Stimulated activated CD4-positive, alpha-beta T cell treated with anti-CD3 and anti-CD28 coated beads, Interleukin-1b, Interleukin-23, amount 100 ng/mL, for 48 hours (primary cell): Measurements from ENCODE around the gene NT5DC2.

Experiments used
- DNase-seq: peaks from one replicate; pipeline ENCODE4 v3.0.0-alpha.2; 2020

Gene NT5DC2

DNA sequence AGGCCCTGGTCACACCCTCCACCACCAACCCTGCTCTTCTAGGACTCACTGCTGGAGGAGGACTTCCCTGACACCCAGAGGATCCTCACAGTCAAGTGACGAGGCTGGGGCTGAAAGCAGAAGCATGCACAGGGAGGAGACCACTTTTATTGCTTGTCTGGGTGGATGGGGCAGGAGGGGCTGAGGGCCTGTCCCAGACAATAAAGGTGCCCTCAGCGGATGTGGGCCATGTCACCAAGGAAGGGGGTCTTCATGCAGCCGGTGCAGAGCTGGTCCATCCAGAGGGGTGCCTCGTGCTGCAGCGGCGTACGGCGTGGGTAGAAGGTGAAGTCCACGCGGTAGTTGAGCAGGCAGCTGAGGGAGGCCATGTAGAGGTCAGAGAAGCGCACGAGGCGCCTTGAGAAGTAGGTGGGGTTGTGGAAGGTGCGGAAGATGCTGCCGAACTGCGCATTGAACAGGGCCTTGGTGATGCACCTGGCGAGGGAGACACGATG is 9.4 kb downstream of the NT5DC2 start:
- no peak for DNase-seq

DNA sequence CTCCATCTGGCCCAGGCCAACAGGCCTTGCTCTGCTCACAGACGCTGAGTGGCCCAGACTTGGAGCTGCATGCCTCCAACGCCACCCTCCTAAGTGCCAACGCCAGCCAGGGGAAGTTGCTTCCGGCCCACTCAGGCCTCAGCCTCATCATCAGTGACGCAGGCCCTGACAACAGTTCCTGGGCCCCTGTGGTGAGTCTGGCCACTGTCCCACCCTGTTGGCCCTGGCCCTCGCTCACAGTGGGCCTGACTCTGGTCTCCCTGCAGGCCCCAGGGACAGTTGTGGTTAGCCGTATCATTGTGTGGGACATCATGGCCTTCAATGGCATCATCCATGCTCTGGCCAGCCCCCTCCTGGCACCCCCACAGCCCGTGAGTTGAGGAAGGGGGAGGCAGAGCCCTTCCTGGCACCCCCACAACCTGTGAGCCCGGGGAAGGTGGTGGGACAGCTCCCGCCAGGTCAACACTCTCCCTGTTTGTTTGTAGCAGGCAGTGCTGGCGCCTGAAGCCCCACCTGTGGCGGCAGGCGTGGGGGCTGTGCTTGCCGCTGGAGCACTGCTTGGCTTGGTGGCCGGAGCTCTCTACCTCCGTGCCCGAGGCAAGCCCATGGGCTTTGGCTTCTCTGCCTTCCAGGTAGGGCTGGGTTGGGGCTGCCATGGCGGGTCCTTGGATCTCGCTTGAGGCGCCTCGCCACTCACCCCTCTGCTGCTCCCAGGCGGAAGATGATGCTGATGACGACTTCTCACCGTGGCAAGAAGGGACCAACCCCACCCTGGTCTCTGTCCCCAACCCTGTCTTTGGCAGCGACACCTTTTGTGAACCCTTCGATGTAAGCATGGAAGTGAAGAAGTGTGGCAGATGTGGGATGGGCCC is 10.0 kb downstream of the NT5DC2 start:
- no peak for DNase-seq

DNA sequence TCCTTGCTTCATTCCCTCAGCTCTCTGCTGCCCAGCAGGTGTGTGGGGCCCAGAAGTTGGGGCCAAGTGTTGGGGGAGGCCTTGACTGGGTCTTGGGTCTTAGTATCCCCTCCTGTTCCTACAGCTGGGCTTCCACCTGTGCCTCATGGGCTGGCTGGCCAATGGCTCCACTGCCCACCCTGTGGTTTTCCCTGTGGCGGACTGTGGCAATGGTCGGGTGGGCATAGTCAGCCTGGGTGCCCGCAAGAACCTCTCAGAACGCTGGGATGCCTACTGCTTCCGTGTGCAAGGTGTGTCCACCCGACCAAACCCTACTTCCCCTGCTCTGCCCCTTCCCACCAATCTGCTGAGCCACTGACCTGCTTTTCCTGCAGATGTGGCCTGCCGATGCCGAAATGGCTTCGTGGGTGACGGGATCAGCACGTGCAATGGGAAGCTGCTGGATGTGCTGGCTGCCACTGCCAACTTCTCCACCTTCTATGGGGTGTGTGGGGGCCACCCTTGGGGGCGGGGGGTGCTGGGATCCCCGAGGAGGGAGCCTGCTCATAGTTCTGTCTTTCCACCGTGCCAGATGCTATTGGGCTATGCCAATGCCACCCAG is 10.9 kb downstream of the NT5DC2 start:
- no peak for DNase-seq

DNA sequence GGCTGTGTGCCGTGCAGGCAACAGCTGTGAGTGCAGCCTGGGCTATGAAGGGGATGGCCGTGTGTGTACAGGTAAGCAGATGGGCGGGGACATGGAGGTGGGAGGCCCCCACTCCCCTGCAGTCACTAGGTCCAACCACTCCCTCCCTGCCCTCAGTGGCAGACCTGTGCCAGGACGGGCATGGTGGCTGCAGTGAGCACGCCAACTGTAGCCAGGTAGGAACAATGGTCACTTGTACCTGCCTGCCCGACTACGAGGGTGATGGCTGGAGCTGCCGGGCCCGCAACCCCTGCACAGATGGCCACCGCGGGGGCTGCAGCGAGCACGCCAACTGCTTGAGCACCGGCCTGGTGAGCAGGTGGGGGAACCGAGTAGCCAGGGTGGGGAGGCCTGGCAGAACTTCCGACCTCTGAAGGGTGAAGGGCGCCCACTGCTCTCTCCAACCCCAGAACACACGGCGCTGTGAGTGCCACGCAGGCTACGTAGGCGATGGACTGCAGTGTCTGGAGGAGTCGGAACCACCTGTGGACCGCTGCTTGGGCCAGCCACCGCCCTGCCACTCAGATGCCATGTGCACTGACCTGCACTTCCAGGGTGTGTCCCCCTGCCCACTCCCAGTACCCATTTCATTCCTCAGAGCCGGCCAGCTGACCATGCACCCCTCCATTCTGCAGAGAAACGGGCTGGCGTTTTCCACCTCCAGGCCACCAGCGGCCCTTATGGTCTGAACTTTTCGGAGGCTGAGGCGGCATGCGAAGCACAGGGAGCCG is 11.6 kb downstream of the NT5DC2 start:
- DNase-seq: no peak

DNA sequence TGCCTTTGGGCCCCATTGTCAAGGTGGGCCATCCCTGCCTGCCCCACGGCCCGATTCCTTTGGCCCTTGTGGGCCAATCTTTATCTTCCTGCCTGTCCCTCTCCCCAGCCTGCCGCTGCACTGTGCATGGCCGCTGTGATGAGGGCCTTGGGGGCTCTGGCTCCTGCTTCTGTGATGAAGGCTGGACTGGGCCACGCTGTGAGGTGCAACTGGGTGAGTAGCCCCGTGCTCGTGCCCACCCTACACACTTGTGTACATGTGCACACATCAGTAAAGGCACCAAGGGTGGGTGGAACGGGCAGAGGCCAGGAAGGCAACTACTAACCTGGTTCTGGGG is 12.2 kb downstream of the NT5DC2 start:
- DNase-seq: no peak

DNA sequence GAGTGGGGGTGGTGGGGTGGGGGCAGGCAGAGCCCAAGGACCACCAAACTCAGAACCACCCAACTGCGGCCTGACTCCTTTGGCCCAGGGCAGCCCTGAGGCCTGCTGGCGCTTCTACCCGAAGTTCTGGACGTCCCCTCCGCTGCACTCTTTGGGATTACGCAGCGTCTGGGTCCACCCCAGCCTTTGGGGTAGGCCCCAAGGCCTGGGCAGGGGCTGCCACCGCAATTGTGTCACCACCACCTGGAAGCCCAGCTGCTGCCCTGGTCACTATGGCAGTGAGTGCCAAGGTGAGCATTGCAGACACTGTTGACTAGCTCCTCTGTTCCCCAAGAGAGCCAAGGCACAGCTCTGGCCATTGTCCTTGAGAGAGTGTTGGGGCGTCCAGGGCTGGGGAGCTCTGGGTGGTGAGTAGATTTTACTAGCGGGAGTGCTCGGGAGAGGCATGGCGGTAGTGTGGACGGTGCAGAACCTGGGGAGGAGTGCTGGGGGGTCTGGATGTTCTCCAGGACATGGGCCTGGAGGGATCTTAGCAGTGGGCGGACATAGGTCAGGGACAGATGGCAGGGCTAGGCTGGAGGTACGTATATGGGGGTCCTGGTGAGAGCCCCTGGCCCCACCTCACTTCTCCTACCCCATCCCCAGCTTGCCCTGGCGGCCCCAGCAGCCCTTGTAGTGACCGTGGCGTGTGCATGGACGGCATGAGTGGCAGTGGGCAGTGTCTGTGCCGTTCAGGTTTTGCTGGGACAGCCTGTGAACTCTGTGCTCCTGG is 12.8 kb downstream of the NT5DC2 start:
- DNase-seq: no peak

DNA sequence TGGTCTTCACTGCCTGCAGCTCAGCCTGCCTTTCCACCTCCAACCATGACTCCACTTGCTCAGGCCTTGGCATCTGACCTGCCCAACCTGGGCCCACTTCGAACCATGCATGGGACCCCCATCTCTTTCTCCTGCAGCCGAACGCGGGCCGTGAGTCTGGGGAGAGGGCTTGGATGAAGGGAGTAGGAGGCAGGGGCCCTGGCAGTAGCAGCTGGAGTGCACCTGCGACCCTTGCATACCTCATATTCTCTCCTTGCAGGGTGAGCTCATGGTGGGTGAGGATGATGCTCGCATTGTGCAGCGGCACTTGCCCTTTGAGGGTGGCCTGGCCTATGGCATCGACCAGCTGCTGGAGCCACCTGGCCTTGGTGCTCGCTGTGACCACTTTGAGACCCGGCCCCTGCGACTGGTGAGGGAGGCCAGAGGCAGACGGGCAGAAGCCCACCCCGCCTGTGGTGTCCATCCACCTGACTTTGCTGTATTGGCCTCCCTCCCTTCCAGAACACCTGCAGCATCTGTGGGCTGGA is 13.5 kb downstream of the NT5DC2 start:
- DNase-seq: no peak

DNA sequence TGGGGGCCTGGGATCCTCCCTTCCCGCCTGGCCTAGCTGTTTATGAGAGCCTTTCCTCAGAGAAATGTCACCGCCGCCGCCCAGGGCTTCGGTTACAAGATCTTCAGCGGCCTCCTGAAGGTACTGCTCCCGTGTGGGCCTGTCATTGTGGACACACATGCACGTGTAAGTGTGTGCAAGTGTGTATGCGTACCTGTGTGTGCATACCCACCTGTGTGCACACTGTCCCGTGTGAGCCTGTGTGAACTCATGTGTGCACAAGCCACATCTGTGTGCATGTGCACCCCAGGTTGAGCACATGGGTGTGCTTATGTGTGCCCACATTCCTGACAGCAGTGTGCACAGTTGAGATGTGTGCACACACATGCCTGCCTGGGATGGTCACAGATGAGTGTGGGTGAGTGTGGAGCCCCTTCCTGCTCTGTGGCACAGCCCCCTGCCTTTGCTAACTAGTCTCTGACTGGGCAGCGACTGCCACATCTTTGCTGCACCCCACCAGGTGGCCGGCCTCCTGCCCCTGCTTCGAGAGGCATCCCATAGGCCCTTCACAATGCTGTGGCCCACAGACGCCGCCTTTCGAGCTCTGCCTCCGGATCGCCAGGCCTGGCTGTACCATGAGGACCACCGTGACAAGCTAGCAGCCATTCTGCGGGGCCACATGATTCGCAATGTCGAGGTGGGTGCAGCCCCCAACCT is 14.1 kb downstream of the NT5DC2 start:
- DNase-seq: no peak

DNA sequence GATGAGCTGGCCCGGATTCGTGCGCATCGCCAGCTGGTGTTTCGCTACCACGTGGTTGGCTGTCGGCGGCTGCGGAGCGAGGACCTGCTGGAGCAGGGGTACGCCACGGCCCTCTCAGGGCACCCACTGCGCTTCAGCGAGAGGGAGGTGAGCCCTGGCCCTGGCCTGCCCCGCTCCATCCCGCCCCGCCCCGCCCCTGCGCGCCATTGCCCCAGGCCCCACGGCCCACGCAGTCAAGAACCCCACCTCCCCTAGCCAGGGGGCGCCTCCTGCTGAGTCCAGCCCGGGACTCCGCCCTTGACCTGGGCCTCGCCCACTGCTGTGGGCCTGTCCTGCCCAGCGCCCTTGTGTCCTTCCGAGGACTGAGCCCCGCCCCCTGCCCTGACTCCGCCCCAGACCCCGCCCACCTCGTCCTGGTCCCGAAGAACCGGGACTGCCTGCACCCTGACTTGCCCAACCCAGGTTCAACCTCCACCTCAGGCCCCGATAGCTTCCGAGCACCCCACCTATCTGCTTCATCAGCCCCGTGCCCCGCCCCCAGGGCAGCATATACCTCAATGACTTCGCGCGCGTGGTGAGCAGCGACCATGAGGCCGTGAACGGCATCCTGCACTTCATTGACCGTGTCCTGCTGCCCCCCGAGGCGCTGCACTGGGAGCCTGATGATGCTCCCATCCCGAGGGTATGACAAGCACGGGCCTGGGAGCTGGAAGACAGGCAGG is 14.8 kb downstream of the NT5DC2 start:
- DNase-seq: no peak

DNA sequence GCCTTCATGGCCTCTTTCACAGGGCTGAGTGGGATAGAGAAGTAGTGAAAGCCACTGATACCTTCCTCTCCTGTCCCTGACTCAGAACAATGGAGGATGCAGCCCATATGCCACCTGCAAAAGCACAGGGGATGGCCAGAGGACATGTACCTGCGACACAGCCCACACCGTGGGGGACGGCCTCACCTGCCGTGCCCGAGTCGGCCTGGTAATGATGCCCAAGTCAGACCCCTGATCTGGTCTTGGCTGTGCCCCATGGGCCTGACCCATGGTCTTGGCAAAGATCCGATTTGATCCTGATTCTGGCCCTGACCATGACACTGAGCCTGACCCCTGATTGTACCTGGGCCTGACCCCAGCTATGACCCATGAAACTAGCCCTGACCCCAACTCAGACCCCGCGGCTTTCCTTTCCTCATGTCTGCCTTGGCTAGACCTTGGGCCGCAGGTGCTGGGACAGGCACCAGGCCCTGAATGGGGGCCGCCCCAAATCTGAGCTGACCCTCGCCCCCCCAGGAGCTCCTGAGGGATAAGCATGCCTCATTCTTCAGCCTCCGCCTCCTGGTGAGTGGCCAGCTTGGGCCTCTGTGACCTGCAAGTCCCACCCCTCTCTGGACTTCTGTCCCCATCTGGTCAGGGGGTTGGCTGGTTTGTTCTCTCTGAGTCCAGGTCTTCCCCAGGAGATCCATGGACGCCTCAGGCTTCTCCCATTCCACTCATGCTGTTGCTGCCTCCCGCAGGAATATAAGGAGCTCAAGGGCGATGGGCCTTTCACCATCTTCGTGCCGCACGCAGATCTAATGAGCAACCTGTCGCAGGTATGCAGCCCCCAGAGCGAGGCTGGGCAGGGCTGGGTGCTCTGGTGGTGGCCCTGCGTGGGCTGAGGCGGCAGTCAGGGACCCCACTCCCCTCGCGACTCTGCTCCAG is 15.6 kb downstream of the NT5DC2 start:
- no peak for DNase-seq

DNA sequence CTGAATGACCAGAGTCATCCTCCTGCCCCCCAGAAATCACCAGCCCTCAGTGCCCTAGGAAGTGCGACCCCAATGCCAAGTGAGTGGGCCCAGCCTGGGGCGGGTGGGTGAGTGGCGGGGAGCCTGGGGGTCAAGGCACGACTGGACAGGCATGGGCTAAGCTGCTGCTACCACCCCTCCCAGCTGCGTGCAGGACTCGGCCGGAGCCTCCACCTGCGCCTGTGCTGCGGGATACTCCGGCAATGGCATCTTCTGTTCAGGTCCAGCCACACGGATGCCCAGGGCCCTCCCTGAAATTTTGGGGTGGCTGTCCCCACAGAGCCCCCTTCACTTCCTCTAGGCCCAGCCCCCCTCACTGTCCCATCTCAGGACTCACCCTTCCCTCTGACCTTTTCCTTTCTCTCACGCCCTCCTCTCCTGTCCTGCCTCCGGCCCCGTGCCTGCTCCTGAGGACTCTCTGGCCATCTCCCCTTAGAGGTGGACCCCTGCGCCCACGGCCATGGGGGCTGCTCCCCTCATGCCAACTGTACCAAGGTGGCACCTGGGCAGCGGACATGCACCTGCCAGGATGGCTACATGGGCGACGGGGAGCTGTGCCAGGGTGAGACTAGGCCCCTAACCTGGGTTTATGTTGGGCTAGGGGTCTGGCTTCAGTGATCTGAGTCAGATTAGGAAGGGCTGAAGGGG is 17.0 kb downstream of the NT5DC2 start:
- DNase-seq: no peak

DNA sequence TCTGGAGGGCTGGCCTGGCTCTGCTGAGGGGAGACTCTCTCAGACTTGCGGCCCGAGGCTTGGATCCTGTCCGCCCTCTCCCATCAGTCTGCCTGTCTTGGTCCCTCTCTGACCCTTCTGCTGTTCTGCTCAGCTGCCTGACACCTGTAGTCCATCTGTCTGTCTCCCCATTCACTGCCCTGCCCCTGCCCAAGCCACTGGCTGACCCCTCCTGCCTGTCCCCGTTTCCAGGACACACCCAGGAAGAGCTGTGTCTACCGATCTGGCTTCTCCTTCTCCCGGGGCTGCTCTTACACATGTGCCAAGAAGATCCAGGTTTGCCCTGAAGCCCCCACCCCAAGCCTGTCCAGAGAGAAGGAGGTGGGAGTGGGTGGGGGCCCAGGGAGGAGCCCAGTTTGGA is 18.5 kb downstream of the NT5DC2 start:
- DNase-seq: no peak

DNA sequence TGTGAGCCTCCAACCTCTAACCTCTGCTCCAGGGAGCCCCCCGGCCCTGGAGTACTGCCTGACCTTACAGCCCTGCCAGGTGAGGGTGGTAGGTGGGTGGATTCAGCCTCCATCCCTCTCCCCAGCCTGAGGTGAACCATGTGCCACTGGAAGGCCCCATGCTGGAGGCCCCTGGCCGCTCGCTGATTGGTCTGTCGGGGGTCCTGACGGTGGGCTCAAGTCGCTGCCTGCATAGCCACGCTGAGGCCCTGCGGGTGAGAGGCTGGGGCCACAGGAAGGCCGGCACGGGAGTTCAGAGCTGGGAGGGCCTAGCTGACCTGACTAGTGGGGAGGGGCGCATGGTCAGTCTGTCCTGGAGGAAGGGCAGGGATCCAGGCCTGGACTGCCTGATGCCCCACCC is 19.1 kb downstream of the NT5DC2 start:
- no peak for DNase-seq

DNA sequence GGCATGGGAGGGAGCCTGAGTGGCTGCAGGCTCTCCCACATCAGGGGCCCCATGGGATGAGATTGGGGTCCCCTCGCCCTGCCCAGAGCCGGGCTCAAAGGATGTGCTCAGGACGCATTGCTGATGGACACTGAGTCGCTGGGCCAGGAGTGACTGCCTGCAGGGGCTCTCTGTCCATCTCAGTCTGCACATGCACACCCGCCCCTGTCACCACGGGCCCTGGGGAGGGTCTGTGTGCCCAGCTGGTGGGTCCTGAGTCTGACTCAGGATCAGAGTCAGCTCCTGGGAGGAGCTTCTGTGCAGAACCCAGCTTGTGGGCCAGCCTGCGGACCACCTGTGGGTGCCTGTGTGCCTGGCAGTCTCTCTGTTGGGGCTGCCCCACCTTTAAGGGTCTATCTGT is 20.4 kb downstream of the NT5DC2 start:
- DNase-seq: no peak

DNA sequence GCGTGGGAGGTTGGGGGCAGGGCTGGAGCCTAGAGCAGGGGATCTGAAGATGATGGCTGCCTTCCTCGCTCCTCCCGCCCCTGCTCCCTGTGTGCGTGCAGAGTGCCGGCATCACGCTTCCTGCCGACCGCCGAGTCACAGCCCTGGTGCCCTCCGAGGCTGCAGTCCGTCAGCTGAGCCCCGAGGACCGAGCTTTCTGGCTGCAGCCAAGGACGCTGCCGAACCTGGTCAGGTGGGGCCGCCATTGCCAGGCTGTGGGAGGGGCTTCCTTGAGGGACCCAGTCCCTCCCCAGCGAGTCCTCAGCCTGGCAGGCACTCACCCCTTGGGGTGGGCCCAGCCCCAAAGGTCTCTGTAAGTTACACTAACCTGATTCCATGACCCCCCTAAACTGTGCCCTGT is 20.9 kb downstream of the NT5DC2 start:
- no peak for DNase-seq

DNA sequence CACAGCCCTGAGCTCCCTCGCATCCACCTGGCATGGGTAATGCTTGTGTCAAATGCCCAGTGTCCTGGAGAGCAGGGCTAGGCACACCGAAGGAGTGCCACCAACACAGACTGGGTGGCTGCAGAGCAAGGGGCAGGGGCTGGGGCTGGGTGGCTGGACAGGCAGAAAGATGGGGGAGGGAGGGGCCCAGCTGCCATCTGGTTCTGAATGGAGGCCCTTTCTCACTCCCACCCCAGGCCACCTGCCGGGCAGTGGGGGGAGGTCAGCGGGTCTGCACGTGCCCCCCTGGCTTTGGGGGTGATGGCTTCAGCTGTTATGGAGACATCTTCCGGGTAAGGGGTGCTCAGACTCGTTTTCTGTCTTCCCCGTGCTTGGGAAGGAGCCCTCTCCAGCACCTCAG is 21.6 kb downstream of the NT5DC2 start:
- no peak for DNase-seq

DNA sequence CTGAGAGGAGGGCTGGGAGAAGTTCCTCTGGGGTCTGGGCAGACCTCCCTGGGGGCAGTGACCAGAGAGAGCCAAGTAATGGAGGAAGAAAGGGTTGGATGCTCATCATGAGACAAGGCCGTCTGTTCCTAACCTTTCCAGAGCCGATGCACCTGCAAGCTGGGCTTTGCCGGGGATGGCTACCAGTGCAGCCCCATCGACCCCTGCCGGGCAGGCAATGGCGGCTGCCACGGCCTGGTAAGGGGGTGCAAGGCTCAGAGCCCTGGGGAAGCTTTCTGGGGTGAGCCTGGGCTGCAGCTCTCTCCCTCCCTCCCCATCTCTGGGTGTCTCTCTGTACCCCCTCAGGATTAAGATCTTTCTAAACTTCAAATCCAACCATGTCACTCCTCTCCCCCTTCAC is 22.1 kb downstream of the NT5DC2 start:
- DNase-seq: no peak

DNA sequence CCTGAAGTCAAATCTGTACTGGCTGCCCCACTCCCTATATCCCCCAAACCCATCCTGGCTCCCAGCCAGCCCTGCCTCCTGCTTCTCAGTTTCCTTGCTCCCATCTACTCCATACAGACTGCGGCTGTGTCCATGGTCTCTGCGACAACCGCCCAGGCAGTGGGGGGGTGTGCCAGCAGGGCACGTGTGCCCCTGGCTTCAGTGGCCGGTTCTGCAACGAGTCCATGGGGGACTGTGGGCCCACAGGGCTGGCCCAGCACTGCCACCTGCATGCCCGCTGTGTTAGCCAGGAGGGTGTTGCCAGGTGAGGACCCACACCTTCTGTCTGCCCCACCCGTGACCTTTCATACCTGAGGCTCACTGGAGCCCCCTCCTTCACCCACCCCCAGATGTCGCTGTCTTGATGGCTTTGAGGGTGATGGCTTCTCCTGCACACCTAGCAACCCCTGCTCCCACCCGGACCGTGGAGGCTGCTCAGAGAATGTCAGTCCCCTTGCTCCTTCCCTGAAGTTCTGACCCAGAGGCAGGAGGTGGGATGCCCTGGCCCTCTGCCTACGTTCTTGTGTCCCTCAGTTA is 23.8 kb downstream of the NT5DC2 start:
- DNase-seq: no peak

DNA sequence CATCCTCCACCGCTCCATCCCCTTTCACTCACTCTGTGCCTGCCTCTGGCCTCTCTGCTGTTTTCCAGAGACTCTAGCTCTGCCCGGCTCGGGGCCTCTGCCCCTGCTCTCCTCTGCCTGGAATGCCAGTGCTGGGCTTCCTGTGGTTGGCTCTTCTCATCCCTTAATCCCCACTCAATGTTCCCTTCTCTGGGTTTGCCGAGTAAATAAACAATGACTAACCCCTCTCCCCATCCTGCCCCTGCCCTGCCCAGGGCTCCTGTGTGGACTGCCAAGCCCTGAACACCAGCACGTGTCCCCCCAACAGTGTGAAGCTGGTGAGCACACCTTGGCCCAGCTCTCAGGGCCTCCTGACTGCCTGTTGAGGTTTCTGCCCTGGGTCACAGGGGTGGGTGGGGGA is 26.3 kb downstream of the NT5DC2 start:
- DNase-seq: no peak
